Neural progenitor cell (in vitro differentiated cells): ENCODE measurements around the gene FN3KRP. TPM values are rescaled to one million over a fixed set of nuclear protein-coding genes. Genes with fewer than 3 reads are reported as not detected.

Experiments
- DNase-seq: peaks from one replicate; pipeline ENCODE4 v3.0.0-alpha.2; 2016; ENCODE audit warnings: low spot score
- H2AFZ ChIP-seq: fragments of 200-600 bp; sonication (generic); replicated peaks from 2 replicates; pipeline ENCODE4 v1.6.1; 2016; ENCODE audit warnings: antibody characterized with exemption
- H3F3A ChIP-seq: fragments of 200-600 bp; sonication (generic); 2 replicates; pipeline ENCODE4 v1.6.1; 2016; ENCODE audit warnings: antibody characterized with exemption, low read depth
- H3K27ac ChIP-seq: fragments of 200-600 bp; sonication (generic); 2 replicates; pipeline ENCODE4 v1.5.1; 2016; ENCODE audit warnings: mild to moderate bottlenecking
- H3K27me3 ChIP-seq: fragments of 200-600 bp; sonication (generic); 2 replicates; pipeline ENCODE4 v1.6.1; 2016; ENCODE audit warnings: mild to moderate bottlenecking, moderate library complexity
- H3K36me3 ChIP-seq: fragments of 200-600 bp; sonication (generic); 2 replicates; pipeline ENCODE4 v1.5.1; 2016
- H3K4me1 ChIP-seq: fragments of 200-600 bp; sonication (generic); 2 replicates; pipeline ENCODE4 v1.6.1; 2016; ENCODE audit warnings: mixed run types
- H3K4me2 ChIP-seq: fragments of 200-600 bp; sonication (generic); 2 replicates; pipeline ENCODE4 v1.6.1; 2016
- H3K4me3 ChIP-seq: fragments of 200-600 bp; sonication (generic); 2 replicates; pipeline ENCODE4 v1.5.1; 2016
- H3K79me2 ChIP-seq: fragments of 200-600 bp; sonication (generic); 2 replicates; pipeline ENCODE4 v1.6.1; 2016; ENCODE audit warnings: low read depth
- H3K9ac ChIP-seq: fragments of 200-600 bp; sonication (generic); 2 replicates; pipeline ENCODE4 v1.6.1; 2016
- H3K9me3 ChIP-seq: fragments of 200-600 bp; sonication (generic); 2 replicates; pipeline ENCODE4 v1.5.1; 2016; ENCODE audit warnings: low read depth
- H4K20me1 ChIP-seq: fragments of 200-600 bp; sonication (generic); 2 replicates; pipeline ENCODE4 v1.6.1; 2016; ENCODE audit warnings: low read depth
- H3K27ac Mint-ChIP-seq: 3 replicates; pipeline ENCODE4 v1.8.0; 2021; ENCODE audit warnings: mixed read lengths
- H3K27me3 Mint-ChIP-seq: 2 replicates; pipeline ENCODE4 v1.8.0; 2022; ENCODE audit warnings: low read depth, mild to moderate bottlenecking, inconsistent platforms, moderate library complexity, mixed read lengths; ENCODE audit not compliant: insufficient read depth
- H3K36me3 Mint-ChIP-seq: 3 replicates; pipeline ENCODE4 v1.8.0; 2021; ENCODE audit warnings: mixed read lengths
- H3K4me1 Mint-ChIP-seq: 3 replicates; pipeline ENCODE4 v1.8.0; 2021; ENCODE audit warnings: mixed read lengths
- H3K4me3 Mint-ChIP-seq: 3 replicates; pipeline ENCODE4 v1.8.0; 2021; ENCODE audit warnings: mild to moderate bottlenecking, moderate library complexity, mixed read lengths
- H3K9me3 Mint-ChIP-seq: 3 replicates; pipeline ENCODE4 v1.8.0; 2020; ENCODE audit warnings: mixed read lengths
- EZH2 ChIP-seq: fragments of 200-600 bp; sonication (generic); IDR thresholded peaks from 2 replicates; pipeline ENCODE4 v1.6.1; 2017; ENCODE audit warnings: antibody characterized with exemption, mild to moderate bottlenecking, moderate library complexity
- EZH2phosphoT487 ChIP-seq: fragments of 200-600 bp; sonication (generic); IDR thresholded peaks from 2 replicates; pipeline ENCODE4 v1.6.1; 2017; ENCODE audit warnings: antibody characterized with exemption
- total RNA-seq: library from RNA; depleted of rRNA; stranded (reverse); fragments of >200 nt; gene quantifications from 2 replicates; pipeline ENCODE4 v1.2.3, GENCODE V29; 2015; ENCODE audit warnings: low replicate concordance
- TF ChIP-seq, protein P1 (sequence below): fragments of 200-600 bp; sonication (generic); IDR thresholded peaks from 2 replicates; pipeline ENCODE4 v1.5.1; 2017; ENCODE audit warnings: antibody characterized with exemption, mild to moderate bottlenecking

Gene FN3KRP
- total RNA-seq, 1 donor from 2014 or later: 19.2 TPM

DNA sequence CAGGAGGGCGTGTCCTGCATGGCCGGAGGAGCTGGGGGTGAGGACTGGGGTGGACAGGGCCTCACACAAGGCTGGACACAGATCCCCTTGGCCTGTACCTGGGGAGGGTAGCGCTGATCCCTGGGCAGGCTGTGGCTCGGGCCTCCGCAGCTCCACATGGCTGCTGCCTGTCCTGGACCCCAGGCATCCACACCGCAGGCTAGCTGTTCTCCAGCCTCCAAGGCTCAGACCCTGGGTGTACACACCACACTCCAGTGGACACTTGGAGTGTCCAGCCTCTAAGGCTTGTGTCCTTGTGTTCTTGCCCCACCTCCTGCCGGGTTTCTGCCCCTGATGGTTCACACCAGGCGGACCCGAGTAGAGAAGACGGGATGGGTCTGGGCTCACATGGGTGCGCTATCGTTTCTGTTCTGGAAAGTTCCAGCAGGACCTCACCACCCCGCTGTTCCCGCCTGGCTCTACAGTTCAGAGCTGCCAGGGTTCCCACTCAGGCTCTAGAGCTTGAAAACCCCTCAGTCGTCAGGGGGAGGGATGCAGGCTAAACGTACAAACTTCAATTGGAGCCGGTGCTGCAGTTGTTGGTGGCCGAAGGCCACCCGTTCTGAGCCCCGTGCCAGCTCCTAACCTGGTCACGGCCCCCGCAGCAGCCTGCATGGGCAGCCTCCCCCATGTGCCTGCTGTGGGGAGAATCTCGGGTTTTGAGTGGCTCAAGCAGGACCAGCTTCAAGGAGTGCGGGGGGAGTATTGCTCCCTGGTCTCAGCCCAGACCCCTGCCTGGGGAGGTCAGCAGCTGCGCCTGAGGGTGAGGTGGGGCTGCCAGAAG is 6.6 kb upstream of the FN3KRP start:
- H3K4me2 ChIP-seq: no peak overlapping the region
- no peaks in the 10 kb centered on the region for H3K36me3 ChIP-seq
- Mint-ChIP-seq H3K27me3 (peaks cover 10% of the 10 kb centered on the region), H3K4me1 (peaks cover 5% of the 10 kb centered on the region), H3K9me3 (no peaks in the 10 kb centered on the region), H3K4me3 (no peak overlapping the region), H3K36me3 (no peaks in the 10 kb centered on the region), H3K27ac (no peak overlapping the region)
- no peaks in the 10 kb centered on the region for H3F3A ChIP-seq
- H3K27ac ChIP-seq: no peak overlapping the region
- no peak overlapping the region for H2AFZ ChIP-seq
- H3K79me2 ChIP-seq: no peaks in the 10 kb centered on the region
- no peaks in the 10 kb centered on the region for H4K20me1 ChIP-seq
- no peak for TF ChIP-seq EZH2
- no peak for TF ChIP-seq EZH2phosphoT487
- TF ChIP-seq, protein P1, sequence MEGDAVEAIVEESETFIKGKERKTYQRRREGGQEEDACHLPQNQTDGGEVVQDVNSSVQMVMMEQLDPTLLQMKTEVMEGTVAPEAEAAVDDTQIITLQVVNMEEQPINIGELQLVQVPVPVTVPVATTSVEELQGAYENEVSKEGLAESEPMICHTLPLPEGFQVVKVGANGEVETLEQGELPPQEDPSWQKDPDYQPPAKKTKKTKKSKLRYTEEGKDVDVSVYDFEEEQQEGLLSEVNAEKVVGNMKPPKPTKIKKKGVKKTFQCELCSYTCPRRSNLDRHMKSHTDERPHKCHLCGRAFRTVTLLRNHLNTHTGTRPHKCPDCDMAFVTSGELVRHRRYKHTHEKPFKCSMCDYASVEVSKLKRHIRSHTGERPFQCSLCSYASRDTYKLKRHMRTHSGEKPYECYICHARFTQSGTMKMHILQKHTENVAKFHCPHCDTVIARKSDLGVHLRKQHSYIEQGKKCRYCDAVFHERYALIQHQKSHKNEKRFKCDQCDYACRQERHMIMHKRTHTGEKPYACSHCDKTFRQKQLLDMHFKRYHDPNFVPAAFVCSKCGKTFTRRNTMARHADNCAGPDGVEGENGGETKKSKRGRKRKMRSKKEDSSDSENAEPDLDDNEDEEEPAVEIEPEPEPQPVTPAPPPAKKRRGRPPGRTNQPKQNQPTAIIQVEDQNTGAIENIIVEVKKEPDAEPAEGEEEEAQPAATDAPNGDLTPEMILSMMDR: no peak
- H3K4me3 ChIP-seq: no peak overlapping the region
- H3K4me1 ChIP-seq: no peaks in the 10 kb centered on the region
- DNase-seq: no peak
- no peaks in the 10 kb centered on the region for H3K9me3 ChIP-seq
- no peaks in the 10 kb centered on the region for H3K27me3 ChIP-seq
- H3K9ac ChIP-seq: no peak overlapping the region

DNA sequence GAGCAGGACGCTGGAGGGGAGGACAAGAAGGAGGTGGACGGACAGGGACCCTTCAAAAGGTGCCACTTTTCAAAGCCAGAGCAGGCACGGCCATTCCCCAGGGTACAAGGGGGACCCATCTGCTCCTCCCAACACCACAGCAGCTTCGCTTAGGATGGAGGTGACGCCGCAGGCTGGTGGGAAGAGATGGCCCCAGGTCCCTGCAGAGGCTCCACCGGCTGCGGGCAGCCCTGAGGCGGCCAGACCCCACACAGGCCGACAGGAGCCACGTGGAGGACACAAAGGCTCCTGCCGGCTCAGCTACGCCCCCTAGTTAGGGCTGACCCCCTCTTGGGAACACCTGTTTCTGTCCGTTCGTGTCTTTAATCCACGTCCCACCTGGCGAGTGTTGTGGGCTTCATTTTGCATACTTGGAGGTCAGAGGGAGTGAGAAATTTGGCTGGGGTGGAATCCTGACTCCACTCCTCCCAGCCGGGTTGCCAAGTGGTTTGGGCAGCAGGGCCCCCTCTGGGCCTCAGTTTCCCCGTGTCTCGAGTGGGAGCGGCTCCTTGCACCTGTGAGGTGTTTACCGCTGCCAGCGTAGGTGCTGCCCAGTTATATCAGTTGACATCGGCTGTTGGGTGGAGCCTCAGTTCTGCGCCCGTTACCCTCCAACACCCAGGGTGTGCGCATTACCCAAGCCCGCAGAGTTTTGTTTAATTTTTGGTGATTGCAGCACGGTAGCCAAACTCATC is 5.8 kb upstream of the FN3KRP start:
- H3K36me3 ChIP-seq: no peaks in the 10 kb centered on the region
- no peak overlapping the region for H3K4me2 ChIP-seq
- H3K4me1 ChIP-seq: no peaks in the 10 kb centered on the region
- no peak for TF ChIP-seq EZH2
- TF ChIP-seq, protein P1: no peak
- no peak for TF ChIP-seq EZH2phosphoT487
- peak; percentile 26 for DNase-seq
- no peaks in the 10 kb centered on the region for H3K9me3 ChIP-seq
- no peak overlapping the region for H3K9ac ChIP-seq
- H3K4me3 Mint-ChIP-seq: no peak overlapping the region
- no peak overlapping the region for H3K27ac Mint-ChIP-seq
- H3K79me2 ChIP-seq: no peaks in the 10 kb centered on the region
- H3K4me1 Mint-ChIP-seq: peaks cover 8% of the 10 kb centered on the region
- peaks cover 6% of the 10 kb centered on the region for H3K27me3 Mint-ChIP-seq
- no peak overlapping the region for H2AFZ ChIP-seq
- no peaks in the 10 kb centered on the region for H4K20me1 ChIP-seq
- no peak overlapping the region for H3K27ac ChIP-seq
- H3K27me3 ChIP-seq: no peaks in the 10 kb centered on the region
- no peaks in the 10 kb centered on the region for H3F3A ChIP-seq
- no peaks in the 10 kb centered on the region for H3K36me3 Mint-ChIP-seq
- no peak overlapping the region for H3K4me3 ChIP-seq
- H3K9me3 Mint-ChIP-seq: no peaks in the 10 kb centered on the region

DNA sequence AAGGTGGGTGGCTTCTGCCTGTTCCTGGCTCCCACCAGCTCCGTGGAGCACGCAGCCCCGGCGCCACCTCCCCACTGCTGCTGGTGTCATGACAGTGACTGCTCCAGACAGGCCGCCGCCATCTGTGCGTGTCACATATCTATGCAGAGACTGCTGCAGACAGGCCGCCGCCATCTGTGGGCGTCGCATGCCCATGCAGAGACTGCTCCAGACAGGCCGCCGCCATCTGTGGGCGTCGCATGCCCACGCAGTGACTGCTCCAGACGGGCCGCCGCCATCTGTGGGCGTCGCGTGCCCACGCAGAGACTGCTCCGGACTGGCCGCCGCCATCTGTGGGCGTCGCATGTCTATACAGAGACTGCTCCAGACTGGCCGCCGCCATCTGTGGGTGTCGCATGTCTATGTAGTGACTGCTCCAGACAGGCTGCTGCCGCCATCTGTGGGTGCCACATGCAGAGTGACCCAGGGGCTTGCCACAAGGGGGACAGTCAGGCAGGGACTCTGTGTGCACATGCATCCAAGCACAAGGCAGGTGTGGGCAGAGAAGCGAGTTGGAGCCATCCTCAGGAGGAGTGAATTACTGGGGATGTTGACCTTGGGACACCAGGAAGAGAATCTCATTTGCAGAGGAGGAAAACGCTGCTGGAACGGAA is 3.3 kb upstream of the FN3KRP start:
- Mint-ChIP-seq H3K4me3 (peak overlapping the region; percentile 10), H3K4me1 (peaks cover 14% of the 10 kb centered on the region), H3K9me3 (no peaks in the 10 kb centered on the region), H3K36me3 (peaks cover 3% of the 10 kb centered on the region), H3K27me3 (peaks cover 2% of the 10 kb centered on the region), H3K27ac (no peak overlapping the region)
- Histone ChIP-seq H3F3A (no peaks in the 10 kb centered on the region), H4K20me1 (peaks cover 8% of the 10 kb centered on the region), H3K9ac (no peak overlapping the region), H3K27me3 (no peaks in the 10 kb centered on the region), H3K4me2 (no peak overlapping the region), H3K79me2 (peaks cover 14% of the 10 kb centered on the region), H2AFZ (no peak overlapping the region), H3K4me3 (no peak overlapping the region), H3K36me3 (no peaks in the 10 kb centered on the region), H3K9me3 (no peaks in the 10 kb centered on the region), H3K4me1 (no peaks in the 10 kb centered on the region), H3K27ac (no peak overlapping the region)
- TF ChIP-seq EZH2: no peak
- TF ChIP-seq, protein P1: no peak
- no peak for TF ChIP-seq EZH2phosphoT487
- DNase-seq: no peak
